DLD1 (cell line): ENCODE results near the gene ZNF789.

Experiments used
- in situ Hi-C: cut with HindIII; loops from 2 replicates; pipeline ENCODE4 v1.10.0; 2017; ENCODE audit warnings: low sequenced_read_pairs

ZNF789 gene

DNA sequence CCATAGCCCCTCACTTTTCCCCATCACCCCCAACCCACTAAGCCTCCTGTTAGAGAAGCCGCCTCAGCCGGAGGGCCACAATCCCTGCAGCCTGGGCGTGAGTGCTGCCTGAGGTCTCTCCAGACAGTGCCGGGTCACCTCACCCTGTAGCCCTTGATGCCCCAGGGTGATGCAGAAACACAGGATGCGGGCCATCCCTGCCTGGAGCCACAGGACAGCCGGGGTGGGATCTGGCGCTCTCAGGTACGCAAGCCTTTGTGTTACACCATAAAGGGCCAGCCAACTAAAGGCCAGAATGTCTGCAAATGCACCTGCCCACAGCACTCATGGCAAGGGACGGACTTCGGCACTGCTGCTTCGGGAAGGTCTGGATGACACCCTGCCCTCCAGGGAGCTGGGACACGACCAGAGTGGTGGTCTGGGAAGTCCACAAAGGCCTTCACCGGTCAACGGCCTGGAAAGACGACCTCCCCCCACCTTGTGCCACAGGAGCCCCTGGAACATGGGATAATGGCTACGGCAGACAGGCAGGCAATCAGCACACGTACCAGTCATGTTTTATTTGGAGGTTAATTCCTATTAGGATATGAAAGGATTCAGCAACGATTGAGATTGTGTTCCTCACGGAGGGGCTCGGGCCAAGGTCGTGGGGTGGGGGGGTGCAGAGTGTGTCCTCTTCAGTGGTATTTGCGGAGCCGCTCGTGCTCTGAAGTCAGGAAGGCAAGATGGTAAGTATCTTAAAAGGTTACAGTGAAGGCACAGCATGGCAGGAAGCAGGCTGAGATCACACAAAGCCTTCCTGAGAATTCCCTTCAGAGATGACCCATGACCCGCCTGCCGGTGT, 14.8 kb upstream of the ZNF789 start:
- in situ Hi-C loops: no loop called here

GRCh38 chr7:99459087-99459486, 13.6 kb upstream of the ZNF789 start:
- in situ Hi-C loops: no loop called here

DNA sequence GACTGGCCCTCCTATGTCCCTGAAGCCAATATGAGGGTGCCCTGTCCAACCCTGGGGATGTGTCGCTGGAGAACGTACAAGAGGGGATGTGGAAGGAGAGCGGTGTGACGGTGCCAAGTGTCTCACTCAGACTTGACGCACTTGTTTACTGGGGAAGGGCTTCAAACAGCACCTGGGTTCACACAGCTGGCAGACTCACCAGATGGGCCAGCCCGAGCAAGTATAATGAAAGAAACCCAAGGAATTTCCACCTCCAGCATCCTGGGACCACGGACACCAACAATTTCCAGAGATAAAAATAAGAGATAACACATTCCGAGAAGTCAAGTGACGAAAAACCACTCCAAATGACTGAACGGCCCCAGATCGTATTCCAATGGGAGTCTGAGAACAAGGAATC, 12.0 kb upstream of the ZNF789 start:
- in situ Hi-C loops: no loop called here

DNA sequence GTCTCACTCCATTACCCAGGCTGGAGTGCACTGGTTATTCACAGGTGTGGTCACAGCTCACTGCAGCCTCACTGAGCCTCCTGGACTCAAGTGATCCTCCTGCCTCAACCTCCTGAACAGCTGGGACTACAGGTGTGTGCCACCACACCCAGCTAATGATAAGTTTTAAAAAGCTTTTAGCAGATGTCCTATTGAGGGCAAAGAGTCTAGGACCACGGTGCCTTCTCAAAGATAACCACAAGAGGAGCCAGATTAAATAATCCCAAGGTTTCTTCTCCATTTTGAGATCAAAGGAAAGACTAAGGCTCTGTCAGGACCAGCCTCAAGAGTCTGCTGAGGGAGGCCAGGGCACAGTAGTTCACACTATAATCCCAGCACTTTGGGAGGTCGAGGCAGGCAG, 11.5 kb upstream of the ZNF789 start:
- in situ Hi-C loops: no loop called here

DNA sequence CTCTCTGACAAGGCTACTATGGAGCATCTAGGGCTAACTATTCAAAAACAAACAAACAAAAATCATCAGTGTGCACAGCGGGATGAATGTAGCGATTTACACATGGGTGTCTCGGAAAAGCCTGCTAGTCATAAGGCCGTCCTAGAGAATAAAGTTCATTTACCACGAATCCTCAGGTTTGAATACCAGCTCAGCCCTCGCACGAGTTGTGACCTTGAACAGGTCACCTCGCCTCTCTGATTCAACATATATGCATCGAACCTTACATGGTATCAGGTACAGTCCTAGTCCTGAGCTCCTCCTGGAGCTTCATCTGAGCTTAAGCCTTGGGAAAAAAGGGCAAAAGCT, 7.3 kb upstream of the ZNF789 start:
- in situ Hi-C loops: no loop called here

- in situ Hi-C loops: no loop called here
Measured at GRCh38 chr7:99468336-99468918, 4.3 kb upstream of the ZNF789 start.

GRCh38 chr7:99469381-99470065, 3.2 kb upstream of the ZNF789 start:
- in situ Hi-C loops: no loop called here

GRCh38 chr7:99473315-99473596, 566 bp downstream of the ZNF789 start:
- in situ Hi-C loops: no loop called here

GRCh38 chr7:99476107-99476506, 3.4 kb downstream of the ZNF789 start:
- in situ Hi-C loops: no loop called here

DNA sequence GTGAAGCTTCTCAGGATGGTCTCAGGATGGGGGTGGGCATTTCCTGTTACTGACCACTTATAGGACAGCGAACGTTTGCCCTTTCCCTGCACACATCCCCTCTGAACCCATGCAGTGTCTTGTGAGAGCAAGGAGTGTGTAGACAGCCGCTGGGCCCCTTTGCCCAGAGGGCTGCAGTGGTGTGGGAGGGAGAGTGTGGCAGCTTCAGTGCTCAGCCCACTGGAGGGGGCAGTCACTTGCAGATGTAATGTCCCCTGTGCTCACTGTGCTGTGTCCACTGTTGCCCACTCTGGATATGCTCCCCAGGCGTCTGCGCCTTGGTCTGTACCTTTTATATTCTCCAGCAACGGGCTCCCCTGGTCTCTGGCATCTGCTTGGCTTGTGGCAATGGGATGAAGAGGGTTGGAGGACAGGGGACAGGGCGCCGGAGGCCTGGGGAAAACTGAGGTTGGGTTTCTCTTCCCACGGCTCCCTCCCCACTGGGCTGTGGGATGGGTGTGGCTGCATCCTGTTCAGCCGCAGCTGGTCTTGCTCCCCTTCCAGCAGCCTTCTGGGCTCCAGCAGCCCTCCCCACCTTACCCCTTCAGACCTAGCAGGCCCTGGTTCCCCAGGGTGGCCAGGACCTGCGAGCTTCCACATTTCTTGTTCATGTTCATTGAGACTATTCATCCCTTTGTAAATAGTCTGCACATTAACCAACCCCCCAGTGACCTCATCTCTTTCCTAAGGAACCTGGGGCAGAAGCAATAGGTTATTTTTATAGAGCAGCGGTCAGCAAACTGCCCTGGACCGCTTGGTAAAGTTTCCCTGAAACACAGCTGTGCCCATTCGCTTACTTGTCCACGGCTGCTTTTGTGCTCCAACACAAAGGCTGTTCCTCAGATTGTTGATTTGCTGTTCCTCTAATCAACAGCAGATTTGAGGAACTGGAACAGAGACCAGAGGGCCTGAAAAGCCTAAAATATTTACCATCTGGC, 6.1 kb downstream of the ZNF789 start:
- in situ Hi-C loops: no loop called here

- in situ Hi-C loops: no loop called here
Measured at GRCh38 chr7:99485094-99485493, 12.4 kb downstream of the ZNF789 start.

DNA sequence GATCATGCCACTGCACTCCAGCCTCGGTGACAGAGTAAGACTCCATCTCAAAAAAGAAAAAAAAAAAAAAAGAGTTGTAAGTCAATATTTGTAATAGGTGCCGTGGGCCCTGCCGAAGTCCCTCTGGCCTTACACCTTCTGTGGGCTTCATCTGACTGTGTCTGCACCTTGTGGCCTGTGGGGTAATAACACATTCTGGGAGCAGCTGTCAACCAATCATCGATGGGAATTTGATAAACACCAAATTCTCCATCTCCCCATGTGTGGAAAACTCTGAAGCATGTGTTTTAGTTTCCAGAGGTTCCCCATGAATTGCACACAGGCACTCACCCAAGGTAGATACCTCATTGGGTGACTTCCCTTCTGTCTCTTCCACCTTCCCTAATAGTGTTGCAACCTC, 16.5 kb downstream of the ZNF789 start:
- in situ Hi-C loops: no loop called here

DNA sequence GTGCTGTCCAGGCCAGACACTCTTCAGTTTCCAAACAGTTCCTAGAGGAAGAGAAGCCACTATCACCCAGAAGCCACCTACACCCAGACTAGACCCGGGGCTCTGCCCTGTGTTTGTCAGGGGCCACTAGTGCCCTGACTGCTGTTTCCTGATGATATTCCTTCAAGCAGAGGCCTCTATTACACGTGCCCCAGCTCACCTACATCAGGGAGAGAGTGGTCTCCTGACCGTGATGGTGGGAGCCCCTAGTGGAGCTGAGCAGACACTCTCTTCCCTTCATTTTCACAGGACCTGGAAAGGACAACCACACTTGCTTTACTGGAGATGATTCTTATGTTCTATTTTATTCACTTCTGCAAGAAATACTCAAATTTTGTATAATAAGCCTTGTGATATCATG, 18.2 kb downstream of the ZNF789 start:
- in situ Hi-C loops: no loop called here

DNA sequence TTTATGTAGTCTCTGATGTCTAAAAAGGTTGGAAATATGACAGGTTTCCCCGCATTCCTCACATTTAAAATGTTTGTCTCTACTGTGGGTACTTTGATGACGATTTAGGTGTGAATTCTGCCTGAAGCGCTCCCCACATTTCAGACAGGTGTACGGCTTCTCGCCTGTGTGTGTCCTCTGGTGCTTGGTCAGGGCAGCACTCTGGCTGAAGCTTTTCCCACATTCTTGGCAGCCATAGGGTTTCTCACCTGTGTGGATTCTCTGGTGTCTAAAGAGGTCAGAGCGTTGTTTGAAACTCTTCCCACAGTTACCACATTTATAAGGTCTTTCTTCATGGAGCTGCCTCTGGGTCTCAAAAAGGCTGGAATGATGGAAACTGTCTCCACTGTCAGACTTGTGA, 21.1 kb downstream of the ZNF789 start:
- in situ Hi-C loops: no loop called here

GRCh38 chr7:99497766-99498545, 25.3 kb downstream of the ZNF789 start:
- in situ Hi-C loops: no loop called here

GRCh38 chr7:99498546-99498944, 25.9 kb downstream of the ZNF789 start:
- in situ Hi-C loops: no loop called here

DNA sequence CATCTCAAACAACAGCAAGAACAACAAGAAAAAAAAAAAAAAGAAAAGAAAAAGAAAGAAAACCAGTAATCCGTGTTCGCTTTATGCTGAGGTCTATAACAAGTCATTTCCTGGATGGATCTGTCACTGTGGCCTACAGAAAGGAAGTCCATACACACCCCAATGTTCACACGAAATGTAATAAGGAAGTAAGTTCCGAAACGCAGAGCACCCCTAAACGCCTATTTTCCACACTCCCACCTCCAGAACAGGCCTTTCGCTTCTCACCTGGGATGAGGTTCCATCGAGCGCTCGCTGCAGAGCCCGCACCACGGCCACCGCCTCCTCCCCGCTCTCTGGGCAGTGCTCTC, 26.7 kb downstream of the ZNF789 start:
- in situ Hi-C loops: no loop called here

DNA sequence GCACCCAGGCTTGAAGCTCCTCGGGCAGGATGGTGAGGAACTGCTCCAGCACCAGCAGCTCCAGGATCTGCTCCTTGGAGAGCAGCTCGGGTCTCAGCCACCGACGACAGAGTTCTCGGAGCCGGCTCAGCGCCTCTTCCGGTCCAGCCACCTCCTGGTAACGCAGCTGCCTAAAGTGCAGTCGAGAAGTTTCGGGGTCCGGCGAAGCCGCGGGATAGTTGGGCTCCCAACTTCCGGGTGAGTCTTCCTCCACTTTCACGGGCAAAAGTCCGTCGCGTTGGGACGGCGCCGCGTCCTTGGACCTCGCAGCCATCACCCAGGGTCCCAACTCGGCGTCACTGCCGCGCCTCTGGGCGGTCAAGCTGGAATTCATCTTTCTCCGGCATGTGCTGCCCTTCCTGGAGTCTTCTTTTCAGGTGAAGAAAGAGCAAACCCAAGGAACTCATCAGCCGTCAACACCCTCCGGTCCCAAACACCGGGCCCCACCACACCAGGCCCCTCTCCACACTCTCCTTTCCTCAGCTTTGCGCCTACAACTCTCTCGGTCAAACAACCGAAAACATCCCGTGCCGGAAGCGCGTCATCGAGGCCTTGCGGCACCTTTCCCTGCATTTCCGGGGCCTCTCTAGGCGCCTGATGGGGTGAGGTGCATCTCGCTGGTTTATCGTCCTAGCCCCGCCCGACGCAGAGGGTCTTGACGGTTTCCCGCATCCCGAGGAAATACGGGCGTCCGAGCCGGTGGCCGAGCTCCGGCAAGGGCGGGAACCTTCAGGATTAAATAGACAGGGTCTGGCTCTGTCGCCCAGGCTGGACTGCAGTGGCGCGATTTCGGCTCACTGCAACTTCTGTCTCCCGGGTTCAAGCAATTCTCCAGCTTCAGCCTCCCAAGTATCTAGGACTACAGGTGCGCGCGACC, 27.3 kb downstream of the ZNF789 start, which contains the start of gene ZNF394:
Gene ZNF394 (minus strand): TSS at position 561 of the 916 bp plus-strand sequence. CDS start 188 bp downstream, at position 373.
- in situ Hi-C loops: no loop called here

GRCh38 chr7:99500637-99501009, 27.9 kb downstream of the ZNF789 start:
- in situ Hi-C loops: no loop called here
